GM18517 (cell line): ENCODE data around the gene NBPF15.
"Not testable (repeated sequence)": the region's sequence is repeated elsewhere in the genome, so short reads cannot be mapped to it uniquely, and the experiment has no call there.

Experiments used
- ATAC-seq: cut with Tn5 transposase; IDR thresholded peaks from one replicate; pipeline ENCODE4 v1.9.1; 2021; ENCODE audit warnings: mild to moderate bottlenecking, moderate library complexity; ENCODE audit not compliant: unreplicated experiment

Gene NBPF15, protein sequence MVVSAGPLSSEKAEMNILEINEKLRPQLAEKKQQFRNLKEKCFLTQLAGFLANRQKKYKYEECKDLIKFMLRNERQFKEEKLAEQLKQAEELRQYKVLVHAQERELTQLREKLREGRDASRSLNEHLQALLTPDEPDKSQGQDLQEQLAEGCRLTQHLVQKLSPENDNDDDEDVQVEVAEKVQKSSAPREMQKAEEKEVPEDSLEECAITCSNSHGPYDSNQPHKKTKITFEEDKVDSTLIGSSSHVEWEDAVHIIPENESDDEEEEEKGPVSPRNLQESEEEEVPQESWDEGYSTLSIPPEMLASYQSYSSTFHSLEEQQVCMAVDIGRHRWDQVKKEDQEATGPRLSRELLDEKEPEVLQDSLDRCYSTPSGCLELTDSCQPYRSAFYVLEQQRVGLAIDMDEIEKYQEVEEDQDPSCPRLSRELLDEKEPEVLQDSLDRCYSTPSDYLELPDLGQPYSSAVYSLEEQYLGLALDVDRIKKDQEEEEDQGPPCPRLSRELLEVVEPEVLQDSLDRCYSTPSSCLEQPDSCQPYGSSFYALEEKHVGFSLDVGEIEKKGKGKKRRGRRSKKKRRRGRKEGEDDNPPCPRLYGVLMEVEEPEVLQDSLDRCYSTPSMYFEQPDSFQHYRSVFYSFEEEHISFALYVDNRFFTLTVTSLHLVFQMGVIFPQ

DNA sequence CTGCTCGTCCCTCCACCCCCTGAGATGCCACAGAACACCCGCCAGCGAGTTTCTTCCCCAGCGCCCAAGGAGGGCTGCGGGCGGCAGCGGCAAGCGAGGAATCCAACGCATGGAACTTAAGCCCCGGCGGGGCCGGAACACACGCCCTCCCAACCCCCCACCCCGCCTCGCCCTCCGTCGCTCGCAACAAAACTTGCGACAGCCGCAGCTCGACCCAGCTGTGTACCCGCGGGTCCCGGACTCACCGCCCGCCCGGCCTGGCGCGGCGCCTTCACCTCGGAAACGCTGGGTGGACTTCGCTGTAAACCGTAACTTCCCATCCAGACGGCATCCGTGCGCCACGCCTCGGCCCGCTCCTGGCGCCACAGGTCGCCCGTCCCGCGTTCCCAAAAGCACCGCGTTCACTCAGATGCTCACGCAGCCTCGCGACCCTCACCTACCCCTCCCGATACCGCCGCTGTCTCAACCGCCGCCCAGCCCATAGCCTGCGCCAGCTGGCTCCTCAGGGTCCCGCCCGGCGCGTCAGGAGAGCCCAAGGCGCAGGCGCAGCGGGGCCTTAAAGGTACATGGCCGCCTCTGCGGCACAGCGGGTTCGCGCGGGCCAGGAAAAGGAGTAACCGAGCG is at the start of gene NBPF15:
Gene NBPF15 (minus strand): TSS at position 534 of the 624 bp plus-strand sequence. CDS start 21,666 bp downstream, outside the sequence.
- peak; percentile 96 for ATAC-seq

GRCh38 chr1:144496429-144496828 is 35.0 kb upstream of the NBPF15 start:
- not testable (repeated sequence) for ATAC-seq

DNA sequence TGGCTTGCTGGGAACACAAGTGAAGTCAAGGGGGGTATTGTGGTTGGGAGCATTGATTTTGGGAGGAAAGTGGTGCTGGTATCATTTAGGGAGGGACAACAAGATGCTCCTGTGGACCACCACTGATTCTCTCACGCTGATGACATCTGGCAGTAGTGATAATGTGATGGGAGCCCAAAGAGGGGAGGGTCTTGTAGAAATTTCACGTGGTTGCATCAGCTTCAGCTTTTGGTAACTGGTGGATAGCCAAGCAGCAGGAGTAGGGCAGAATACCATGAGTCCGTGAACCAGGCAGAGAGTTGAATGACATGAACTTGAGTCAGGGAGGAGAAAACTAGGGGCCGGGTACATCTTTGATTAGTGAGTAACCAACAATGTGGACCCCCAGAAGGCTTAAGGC is 32.7 kb upstream of the NBPF15 start:
- ATAC-seq, result not testable (repeated sequence)

DNA sequence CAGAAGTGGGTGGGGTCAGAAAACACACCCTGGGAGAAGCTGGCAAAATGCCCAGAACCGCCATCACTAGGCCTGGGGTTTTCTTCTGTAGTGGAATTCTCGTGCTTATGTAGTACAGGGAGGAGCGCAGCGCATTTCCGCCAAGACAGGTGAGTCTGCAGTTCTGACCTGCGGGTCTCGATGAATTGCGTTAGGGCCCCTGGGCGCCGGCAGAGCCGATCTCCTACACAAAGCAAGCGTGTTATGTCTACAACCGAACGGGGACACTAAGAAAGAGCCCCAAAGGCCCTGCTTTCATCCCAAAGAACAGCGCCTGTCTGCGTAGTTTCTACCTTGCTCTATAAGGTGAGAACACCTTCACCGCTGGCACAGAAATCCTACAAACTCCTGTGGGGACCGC is 28.9 kb upstream of the NBPF15 start:
- not testable (repeated sequence) for ATAC-seq

- ATAC-seq, result not testable (repeated sequence)
Measured at GRCh38 chr1:144487002-144487401, 25.5 kb upstream of the NBPF15 start.

GRCh38 chr1:144485048-144485993 is 23.9 kb upstream of the NBPF15 start:
- not testable (repeated sequence) for ATAC-seq

- not testable (repeated sequence) for ATAC-seq
Measured at GRCh38 chr1:144473897-144474296, 12.4 kb upstream of the NBPF15 start.

GRCh38 chr1:144471434-144471833 is 10.0 kb upstream of the NBPF15 start:
- ATAC-seq, result not testable (repeated sequence)

- ATAC-seq, result peak; percentile 14
Measured at GRCh38 chr1:144461778-144462177, 309 bp upstream of the NBPF15 start.

- peak; percentile 48 for ATAC-seq
Measured at GRCh38 chr1:144460686-144461085, 783 bp downstream of the NBPF15 start.

DNA sequence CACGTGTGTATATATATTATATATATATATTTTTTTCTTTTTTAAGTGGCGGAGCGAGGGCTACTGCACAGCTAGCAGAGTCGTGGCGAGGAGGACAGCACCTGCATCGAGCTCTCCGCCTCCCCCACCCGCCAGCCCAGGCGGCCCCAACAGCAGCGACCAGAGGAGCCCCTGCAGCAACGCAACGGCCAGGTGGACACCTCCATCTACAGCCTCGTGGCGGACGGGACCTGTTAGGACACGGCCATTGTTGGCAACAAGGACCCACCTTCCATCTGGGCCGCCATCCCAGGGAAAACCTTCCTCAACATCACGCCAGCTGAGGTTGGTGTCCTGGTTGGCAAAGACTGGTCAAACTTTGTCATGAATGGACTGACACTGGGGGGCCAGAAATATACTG is 19.1 kb downstream of the NBPF15 start:
- not testable (repeated sequence) for ATAC-seq

DNA sequence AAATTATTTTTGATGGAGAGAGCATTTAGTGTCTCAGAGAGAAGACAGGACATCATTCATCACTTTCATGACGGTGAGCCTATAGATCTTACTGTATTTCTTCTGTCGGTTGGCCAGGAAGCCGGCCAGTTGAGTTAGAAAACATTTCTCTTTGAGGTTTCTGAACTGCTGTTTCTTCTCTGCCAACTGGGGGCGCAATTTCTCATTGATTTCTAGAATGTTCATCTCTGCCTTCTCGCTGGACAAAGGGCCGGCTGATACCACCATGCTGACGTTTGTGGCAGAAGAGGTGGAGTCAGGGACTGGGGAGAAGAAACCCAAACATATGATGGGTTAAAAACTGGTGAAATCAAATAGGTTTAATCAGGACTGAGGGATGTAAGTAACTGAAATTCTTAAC is 21.7 kb downstream of the NBPF15 start:
- ATAC-seq, result not testable (repeated sequence)

GRCh38 chr1:144418891-144419694 is 42.4 kb downstream of the NBPF15 start:
- not testable (repeated sequence) for ATAC-seq

DNA sequence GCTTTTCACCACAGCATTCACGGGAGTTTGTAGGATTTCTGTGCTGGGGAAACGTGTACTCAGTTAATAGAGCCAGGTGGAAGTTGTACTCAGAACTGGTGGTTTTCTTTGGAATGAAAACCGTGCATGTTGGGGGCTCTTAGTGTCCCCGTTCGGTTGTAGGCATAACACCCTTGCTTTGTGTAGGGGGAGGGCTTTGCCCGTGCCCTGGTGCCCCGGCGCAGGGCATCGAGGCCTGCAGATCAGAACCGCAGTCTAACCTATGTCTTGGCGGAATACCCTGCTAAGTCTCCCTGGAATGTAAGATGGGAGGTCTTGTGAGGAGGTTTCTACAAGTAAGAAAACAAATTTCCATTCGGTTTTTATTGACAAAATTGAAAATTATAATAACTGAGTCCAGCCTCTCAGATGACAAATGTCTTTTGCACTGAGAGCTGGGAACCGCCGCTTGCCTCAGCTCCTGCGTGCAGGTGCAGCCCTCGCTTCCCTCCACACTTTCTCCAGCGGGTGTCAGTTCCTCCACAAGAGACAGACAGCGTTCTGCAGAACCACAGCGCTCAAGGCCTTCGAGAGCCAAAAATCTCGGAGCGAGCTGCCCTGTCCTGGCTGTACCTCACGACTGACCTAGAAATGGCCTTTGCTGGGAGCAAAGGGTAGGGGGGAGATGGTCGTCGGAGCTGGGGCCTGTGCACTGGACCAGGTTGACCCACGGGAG is 47.9 kb downstream of the NBPF15 start:
- peak; percentile 6 for ATAC-seq

- peak; percentile 89 for ATAC-seq
Measured at GRCh38 chr1:144412491-144413403, 48.7 kb downstream of the NBPF15 start.

- peak; percentile 39 for ATAC-seq
Measured at GRCh38 chr1:144412068-144412471, 49.4 kb downstream of the NBPF15 start.

GRCh38 chr1:144402807-144403206 is 58.7 kb downstream of the NBPF15 start:
- ATAC-seq, result not testable (repeated sequence)

DNA sequence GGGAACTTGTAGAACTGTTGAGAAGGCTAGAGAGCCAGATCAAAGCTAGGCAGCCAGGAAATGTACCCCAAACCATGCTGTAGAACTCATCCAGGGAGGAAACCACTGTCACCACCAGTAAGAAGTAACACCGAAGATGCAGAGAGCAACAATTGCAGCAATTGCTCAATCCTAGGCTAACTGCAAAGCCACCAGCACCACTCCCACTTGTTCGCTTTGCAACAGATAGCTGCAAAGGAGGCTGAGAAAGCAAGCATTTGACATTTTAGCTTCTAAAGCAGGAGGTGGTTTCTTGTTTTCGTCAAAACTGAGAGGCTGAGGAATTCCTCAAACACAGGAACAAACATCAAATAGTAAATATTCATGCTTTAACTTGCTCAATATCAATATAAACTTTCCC is 89.8 kb downstream of the NBPF15 start:
- not testable (repeated sequence) for ATAC-seq
